Hematopoietic multipotent progenitor cell treated with erythropoietin and hydrocortisone succinate and interleukin-3 and kit ligand, for 4 days (in vitro differentiated cells): ENCODE data around the gene BPGM.
"Not testable (repeated sequence)": the region's sequence is repeated elsewhere in the genome, so short reads cannot be mapped to it uniquely, and the experiment has no call there.

ENCODE experiments used
- DNase-seq: peaks from one replicate; pipeline ENCODE4 v3.0.0-alpha.2; 2015

Gene BPGM

DNA sequence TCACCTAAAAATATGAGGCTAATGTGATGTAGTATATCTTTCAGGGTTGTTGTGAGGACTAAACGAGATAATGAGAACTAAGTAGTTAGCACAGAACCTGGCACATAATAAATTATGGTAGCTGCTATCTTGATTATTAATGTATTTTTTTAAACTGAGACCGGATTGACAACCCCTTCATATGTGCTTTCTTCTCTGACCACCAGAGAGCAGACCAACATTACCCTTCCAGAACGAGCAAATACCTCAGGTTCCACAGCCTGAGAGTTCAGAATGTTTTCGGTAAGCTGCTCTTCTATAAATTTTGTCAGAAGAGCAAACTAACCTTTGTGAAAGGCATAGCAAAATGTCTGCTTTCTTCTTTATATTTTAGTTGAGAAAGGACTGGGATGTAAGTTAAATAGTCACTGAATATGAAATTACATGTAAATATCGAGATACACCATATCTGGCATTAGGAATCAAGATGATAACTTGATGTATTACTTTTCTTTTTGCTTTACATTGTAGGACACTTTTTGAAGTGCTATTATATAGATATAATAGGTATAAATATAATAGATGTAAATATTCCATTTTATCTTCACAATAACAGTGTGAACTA, 13.6 kb upstream of the BPGM start:
- DNase-seq = peak; percentile 79

GRCh38 chr7:134636008-134636449, 10.6 kb upstream of the BPGM start:
- peak; percentile 17 for DNase-seq

GRCh38 chr7:134637441-134637840, 9.2 kb upstream of the BPGM start:
- no peak for DNase-seq

- DNase-seq = no peak
Observed at GRCh38 chr7:134637934-134638719, 8.5 kb upstream of the BPGM start.

DNA sequence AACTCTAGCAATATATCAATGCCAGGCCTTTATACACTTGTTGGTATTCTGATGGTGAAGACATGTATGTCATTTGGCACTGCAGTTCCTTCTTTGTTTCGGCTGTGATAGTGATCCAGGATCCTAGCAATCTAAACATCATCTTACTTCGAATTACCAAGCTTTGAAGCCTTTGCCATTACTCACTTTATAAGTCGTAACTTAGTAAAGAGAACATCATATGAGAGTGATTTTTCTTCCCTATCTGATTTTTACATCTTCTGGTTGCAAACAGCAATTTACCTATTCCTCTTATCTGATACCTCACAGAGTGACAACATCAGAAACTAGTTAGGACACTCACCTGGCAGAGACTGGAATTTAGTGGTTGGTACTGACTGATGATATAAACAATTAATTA, 7.6 kb upstream of the BPGM start:
- DNase-seq = no peak

DNA sequence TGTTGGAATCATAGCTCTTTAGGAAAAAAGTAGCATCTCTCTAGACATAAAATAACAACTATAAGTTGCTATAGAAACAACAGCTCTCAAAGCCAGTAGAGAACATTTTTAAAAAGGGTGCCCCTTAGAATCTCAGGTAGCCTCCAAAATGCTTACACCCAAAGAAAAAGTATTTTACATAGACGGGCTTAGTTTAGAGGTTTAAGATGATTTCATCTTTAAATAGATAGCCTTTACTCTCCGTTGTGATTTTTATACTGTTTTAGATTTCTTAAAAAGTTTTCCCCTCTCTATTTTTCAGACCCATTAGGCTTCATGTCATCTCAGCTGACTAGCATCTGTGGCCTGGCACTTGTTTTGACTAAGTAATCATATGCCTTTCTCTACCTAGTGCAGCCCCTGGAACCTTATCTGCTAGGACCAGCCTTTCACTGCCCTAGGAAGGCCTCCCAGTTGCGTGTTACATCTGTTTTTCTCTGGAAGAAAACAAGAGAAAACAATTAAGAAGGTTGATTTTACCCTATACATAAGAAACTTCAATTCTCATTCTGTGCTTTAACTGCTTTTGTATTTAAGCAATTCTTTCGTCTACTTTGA, 6.9 kb upstream of the BPGM start:
- peak; percentile 90 for DNase-seq

GRCh38 chr7:134640842-134641715, 5.6 kb upstream of the BPGM start:
- no peak for DNase-seq

DNA sequence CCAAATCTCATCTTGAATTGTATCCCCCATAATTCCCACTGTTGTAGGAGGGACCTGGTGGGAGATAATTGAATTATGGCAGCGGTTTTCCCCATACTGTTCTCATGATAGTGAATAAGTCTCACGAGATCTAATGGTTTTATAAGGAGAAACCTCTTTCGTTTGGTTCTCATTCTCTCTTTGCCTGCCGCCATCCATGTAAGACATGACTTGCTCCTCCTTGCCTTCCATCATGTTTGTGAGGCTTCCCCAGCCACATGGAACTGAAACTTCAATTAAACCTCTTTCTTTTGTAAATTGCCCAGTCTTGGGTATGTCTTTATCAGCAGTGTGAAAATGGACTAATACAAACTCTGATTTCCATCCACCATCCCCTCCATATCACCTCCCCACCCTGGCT, 4.7 kb upstream of the BPGM start:
- DNase-seq = not testable (repeated sequence)

DNA sequence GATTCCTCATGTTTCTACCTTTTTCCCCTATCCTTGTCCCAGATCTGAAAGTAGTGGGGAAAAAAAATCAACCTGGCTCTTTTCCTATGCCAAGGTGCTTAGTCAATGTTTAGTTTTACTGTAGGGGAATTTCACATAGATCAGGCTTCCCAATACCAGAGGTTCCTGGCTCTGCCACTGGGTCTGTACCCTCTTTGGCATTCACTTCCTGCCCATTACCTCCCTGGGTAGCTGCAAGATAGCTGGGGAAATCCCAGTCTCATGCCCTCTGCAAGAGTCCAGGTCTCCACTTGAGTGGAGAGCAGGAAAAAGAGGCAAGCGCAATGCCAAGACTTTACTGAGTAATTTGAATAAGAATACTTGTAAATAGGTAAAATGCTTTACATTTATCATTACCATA, 3.5 kb upstream of the BPGM start:
- DNase-seq = no peak

DNA sequence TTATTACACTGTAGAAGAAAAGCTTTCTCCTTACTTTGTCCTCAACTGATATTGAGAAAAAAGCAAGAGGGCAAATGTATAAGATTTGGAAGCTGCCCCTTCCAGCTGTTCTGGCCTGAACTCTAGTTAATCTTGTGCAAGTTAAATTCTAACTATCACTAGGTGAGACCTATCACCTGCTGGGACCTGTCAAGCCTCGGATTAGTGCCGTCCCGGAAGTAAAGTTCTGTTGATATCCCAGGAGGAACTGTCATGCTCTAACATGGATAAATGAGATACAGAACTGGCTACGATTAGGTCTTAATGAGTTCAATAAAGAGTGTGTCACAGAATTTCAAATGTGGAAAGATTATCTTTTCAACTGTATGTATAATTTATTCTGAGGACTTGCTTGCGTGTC, 1.2 kb upstream of the BPGM start:
- no peak for DNase-seq

DNA sequence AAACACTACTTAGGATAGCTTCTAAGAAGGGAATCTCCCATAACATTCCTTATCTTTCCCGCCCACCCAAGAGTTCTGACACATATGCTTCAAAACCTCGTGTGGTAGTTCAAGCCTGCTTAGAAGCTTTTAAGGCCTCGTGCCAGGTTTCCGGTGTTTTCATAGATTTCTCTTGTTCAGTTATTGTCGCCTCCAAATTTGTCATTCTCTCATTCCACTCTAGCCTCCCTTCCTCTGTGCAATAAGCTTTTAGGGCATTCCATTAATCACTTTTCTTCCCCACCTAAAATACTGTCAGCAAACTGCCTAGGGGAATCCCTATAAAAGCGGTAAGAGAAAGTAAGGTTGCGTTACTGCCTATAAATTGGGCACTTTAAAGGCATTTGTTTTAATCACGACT, 718 bp upstream of the BPGM start:
- DNase-seq = peak; percentile 50

GRCh38 chr7:134648456-134648855, 1.8 kb downstream of the BPGM start:
- DNase-seq = no peak

GRCh38 chr7:134649226-134649775, 2.6 kb downstream of the BPGM start:
- DNase-seq = peak; percentile 33

GRCh38 chr7:134651991-134652390, 5.3 kb downstream of the BPGM start:
- no peak for DNase-seq

DNA sequence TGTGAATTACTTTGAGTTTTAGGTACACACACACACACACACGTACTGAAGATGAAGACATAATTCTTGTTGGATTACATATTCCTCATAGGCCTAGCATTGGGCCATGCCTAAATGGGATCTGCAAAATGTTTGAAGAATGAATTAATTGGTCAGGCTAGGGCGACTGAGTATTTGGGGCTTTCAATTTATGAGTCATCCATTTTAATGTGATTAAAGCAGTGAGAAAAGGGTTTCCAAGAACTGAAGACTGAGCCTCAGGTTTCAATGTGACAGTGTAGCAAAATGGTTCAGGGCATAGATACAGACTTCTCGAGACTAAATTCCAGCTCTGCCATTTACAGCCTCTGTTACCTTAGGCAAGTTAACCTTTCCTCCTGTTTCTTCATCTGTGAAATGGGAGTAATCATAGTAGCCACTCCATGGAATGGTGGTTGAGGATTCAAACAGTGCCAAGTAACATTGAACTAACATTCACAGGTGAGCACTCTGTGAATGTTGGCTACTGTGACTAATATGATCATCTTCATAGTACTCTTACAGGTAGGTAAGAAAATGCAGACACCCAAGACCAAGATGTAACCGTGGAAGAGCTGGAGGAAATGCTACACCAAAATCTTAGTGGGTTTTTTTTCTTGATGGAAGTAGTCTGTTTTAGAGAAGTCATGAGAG, 7.6 kb downstream of the BPGM start:
- DNase-seq = no peak

- no peak for DNase-seq
Observed at GRCh38 chr7:134657526-134657925, 10.9 kb downstream of the BPGM start.

DNA sequence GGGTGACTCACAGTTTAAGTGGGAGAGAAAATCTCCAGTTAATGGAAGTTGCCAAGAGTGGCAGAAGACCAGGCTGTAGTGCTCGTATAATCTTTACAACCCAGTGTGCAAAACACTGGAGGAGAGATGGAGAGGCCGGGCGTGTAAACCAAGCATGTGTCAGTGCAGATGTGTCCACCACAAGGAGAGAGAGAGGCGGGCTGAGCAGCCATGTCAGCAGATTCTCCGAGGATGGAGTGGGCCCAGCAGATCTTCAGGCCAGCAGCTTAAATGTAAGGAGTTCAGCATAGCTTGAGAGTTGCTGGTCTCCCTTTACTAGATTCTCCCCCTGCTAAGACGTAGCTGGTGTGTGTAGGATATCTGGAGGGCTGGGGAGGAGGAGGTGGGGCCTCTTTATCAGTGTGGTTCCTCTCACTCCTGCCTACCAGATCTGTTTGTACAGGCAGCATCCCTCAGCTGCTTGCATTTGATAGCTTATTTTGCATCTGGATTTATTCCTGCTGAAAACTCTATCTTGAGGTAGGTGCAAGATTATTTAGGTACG, 13.7 kb downstream of the BPGM start:
- DNase-seq = peak; percentile 77

GRCh38 chr7:134660961-134661376, 14.3 kb downstream of the BPGM start:
- DNase-seq = no peak

GRCh38 chr7:134662166-134662870, 15.7 kb downstream of the BPGM start:
- no peak for DNase-seq

DNA sequence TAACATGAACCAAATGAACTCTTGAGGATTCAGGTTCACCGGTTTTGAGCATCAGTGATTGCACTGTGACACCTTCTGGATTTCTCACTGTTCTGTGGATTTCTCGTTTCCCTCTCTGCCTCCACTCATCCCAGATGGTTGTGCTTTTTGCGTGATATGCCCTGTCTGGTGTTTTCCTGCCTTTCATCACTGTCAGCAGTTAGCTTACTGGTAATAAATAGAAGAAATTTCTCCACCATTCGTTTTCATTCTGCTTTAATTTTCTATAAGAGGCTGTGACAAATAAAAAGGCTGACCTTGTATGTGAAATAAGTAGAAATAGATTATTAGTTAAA, 16.2 kb downstream of the BPGM start:
- no peak for DNase-seq

DNA sequence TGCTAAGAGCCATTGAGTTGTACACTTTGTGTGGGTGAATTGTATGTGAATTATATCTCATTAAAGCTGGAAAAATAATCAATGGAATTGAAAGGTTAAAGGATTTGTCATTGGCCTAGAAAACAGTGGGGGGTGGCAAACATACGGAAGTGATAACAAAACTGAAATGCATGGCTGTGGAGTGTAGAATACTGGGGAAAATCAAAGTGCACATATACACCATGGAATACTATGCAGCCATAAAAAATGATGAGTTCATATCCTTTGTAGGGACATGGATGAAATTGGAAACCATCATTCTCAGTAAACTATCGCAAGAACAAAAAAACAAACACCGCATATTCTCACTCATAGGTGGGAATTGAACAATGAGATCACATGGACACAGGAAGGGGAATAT, 18.4 kb downstream of the BPGM start:
- DNase-seq = not testable (repeated sequence)

- DNase-seq = no peak
Observed at GRCh38 chr7:134667899-134668298, 21.2 kb downstream of the BPGM start.
